HG02938 (cell line): ENCODE measurements around the gene SSNA1.

Experiments
- ATAC-seq: cut with Tn5 transposase; IDR thresholded peaks from one replicate; pipeline ENCODE4 v1.9.1; 2021; ENCODE audit warnings: mild to moderate bottlenecking, moderate library complexity; ENCODE audit not compliant: unreplicated experiment

SSNA1 gene

DNA sequence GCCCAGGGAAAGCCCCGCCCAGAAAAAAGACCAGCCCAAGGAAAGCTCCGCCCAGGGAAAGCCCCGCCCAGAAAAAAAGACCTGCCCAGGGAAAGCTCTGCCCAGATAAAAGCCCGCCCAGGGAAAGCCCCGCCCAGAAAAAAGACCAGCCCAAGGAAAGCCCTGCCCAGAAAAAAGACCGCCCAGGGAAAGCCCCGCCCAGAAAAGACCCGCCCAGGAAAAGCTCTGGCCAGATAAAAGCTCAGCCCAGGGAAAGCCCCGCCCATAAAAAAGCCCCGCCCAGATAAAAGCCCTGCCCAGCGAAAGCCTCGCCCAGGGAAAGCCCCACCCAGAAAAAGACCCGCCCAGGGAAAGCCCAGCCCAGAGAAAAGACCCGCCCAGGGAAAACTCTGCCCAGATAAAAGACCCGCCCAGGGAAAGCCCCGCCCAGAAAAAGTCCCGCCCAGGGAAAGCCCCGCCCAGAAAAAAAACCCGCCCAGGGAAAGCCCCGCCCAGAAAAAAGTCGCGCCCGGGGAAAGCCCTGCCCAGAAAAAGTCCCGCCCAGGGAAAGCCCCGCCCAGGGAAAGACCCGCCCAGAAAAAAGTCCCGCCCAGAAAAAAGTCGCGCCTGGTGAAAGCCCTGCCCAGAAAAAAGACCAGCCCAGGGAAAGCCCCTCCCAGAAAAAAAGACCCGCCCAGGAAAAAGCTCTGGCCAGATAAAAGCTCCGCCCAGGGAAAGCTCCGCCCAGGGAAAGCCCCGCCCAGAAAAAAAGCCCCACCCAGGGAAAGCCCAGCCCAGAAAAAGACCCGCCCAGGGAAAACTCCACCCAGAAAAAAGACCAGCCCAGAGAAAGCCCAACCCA lies 37.6 kb upstream of the SSNA1 start:
- peak; percentile 40 for ATAC-seq

DNA sequence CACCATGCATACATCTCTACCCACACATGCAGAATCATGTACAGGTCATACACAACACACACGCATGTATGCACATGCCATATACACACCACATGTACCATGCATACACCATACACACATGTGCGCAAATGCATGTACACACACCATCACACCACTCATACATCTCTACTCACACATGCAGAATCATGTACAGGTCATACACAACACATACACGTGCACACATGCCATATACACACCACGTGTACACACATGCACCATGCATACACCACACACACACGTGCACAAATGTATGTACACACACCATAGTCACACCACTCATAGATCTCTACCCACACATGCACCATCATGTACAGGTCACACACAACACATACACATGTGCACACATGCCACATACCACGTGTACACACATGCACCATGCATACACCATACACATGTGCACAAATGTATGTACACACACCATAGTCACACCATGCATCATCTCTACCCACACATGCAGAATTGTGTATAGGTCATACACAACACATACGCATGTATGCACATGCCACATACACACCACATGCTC lies 35.6 kb upstream of the SSNA1 start:
- ATAC-seq = no peak

DNA sequence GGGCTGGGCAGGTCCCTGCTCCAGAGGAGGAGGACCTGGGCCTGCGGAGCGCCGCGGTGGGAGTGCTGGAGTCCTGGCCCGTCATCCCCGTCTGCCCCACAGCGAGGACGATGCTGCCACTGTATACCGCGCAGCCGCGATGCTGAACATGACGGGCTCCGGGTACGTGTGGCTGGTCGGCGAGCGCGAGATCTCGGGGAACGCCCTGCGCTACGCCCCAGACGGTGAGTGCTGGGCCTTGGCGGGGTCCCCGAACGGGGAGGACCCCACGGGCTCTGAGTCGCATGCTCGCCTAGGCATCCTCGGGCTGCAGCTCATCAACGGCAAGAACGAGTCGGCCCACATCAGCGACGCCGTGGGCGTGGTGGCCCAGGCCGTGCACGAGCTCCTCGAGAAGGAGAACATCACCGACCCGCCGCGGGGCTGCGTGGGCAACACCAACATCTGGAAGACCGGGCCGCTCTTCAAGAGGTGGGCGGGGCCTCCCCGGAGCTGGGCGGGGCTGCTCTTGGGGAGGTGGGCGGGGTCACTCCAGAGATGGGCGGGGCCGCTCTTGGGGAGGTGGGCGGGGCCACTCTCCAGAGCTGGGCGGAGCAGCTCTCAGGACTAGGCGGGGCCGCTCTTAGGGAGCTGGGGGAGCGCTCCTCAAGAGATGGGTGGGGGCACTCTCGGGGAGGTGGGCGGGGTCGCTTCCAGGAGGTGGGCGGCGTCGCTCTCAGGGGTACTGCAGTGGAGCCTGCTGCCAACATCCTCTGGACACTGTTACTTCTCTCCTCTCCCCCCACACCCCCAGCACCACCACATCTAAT lies 31.7 kb upstream of the SSNA1 start:
- ATAC-seq = no peak

DNA sequence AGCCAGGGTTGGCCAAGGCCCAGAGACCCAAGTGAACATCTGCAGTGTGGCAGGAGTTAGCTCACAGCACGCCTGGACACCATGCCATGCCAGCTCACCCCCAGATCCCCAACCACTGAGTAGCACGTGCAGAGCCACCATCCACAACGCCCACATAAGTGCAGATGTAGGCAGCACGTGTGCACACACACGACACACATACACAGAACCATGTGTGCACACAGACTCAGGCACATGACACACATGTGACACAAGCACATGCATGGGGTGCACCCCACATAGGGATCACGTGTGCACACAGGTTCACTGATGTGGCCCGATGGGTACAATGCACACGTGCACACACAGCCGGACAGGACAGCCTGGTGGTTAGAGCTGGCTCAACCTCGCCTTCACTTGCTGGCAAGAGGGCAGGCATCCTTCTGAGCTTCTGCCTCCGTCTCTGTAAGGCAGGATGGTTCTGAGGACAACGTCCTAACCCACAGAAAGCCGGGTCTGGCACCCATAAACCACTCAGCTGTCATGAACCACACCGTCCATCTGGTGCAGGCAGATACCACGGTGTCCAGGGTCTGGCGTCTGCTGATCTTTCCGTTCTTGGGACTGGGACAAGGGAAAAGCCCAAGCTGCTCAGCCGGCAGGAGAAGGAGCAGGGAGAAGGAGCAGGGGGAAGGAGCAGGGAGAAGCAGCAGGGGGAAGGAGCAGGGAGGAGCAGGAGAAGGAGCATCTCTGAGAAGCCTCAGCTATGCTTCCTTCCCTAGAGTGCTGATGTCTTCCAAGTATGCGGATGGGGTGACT lies 30.7 kb upstream of the SSNA1 start:
- no peak for ATAC-seq

DNA sequence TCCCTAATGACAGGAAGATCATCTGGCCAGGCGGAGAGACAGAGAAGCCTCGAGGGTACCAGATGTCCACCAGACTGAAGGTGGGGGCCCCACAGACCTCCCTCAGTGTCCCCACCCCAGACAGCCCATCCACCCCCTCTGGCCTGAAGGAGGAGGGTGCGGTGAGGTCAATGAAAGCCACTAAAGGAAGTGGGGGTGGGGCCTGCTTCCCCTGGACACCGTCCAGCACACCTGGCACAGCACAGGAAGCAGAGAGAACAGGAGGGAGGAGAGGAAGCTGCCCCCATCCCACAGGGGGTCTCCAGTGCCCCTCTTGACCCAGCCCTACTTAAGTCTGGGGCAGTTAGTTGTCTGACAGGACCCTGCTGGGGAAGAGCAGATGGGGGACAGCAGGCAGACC lies 29.9 kb upstream of the SSNA1 start:
- ATAC-seq = no peak

DNA sequence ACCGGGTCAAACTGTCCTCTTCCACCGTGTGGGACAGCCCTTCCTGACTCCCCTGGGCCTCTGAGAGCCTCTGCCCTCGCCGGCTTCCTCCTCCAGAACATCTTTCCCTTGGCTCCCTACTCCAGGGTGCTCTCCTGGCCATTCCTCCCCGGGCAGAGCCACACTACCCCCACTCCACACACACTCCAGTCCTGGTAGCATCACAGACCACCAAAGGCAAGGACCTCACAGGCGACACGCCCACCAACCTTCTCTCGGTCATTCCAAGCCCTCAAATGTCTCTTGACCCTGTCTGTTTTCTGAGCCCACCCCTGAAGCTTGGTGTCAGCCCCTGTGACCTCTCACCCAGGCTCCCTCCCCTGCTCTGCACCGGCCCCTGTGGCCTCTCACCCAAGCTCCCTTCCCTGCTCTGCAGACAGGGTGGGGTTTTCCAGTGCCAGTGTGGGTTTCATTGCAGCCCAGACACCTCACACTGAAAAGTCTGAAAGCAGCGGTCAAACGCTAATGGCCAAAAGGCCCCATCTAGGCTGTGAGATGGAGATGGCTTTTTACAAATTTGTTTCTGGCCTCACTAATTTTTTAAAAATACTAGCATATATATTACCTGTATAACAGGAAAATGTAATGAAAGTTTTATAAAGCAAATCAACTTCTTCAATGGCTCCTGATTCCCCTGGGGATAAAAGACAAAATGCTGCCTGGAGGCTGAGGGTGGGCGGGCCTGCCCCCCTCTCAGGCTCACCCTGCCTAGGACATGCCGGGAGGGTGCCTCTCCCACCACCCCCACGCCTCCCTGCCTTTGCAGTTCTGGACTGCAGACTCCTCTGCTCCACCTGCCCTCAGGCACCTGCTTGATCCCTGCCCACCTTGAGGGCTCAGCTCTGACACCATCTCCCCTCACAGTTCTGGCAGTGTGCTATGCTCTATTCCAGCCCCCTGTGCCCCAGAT lies 29.1 kb upstream of the SSNA1 start:
- no peak for ATAC-seq

DNA sequence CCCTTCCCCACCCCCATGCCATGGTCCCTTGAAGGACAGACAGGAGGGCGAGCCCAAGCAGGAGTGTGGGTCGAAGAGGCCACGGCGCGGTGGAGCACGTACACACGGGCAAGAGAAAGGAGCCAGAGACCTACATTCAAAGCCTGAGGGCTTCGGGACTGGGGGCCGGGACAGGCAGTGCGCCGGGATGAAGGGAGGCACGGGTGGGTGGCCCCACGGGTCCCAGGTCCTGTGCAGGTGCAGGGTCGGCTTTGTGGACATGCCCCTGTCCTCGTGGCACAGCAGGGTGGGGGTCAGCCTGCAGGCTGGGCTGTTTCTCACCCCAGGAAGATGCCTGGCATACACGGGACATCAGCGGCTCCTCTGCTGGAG lies 28.4 kb upstream of the SSNA1 start:
- ATAC-seq = no peak

DNA sequence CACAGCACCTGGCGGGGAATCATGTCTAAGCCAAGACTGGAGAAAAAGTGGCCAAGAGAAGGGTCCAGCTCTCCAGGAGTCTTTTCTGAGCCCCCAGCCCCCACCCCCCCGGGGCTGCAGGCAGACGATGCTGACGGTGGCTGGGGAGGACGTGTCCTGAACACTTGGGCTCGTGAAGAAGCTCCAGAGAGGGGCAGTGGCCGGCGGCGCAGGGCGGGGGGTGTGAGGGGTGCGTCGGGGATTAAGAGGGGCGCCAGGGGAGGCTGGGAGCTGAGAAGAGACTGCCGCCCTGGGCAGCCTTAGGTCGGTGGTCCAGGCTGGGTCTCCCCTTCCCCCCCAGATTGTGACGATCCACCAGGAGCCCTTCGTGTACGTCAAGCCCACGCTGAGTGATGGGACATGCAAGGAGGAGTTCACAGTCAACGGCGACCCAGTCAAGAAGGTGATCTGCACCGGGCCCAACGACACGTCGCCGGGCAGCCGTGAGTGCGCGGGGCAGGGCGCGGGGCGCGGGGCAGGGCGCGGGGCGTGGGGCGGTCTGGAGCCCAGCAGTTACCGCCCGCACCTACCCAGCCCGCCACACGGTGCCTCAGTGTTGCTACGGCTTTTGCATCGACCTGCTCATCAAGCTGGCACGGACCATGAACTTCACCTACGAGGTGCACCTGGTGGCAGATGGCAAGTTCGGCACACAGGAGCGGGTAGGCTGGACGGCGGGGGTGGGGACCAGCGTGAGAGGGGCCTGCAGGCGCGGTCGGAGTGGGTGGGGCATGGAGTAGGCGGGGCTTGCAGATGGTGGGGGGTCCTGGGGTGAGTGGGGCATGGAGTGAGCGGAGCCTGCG lies 27.5 kb upstream of the SSNA1 start:
- ATAC-seq = no peak

DNA sequence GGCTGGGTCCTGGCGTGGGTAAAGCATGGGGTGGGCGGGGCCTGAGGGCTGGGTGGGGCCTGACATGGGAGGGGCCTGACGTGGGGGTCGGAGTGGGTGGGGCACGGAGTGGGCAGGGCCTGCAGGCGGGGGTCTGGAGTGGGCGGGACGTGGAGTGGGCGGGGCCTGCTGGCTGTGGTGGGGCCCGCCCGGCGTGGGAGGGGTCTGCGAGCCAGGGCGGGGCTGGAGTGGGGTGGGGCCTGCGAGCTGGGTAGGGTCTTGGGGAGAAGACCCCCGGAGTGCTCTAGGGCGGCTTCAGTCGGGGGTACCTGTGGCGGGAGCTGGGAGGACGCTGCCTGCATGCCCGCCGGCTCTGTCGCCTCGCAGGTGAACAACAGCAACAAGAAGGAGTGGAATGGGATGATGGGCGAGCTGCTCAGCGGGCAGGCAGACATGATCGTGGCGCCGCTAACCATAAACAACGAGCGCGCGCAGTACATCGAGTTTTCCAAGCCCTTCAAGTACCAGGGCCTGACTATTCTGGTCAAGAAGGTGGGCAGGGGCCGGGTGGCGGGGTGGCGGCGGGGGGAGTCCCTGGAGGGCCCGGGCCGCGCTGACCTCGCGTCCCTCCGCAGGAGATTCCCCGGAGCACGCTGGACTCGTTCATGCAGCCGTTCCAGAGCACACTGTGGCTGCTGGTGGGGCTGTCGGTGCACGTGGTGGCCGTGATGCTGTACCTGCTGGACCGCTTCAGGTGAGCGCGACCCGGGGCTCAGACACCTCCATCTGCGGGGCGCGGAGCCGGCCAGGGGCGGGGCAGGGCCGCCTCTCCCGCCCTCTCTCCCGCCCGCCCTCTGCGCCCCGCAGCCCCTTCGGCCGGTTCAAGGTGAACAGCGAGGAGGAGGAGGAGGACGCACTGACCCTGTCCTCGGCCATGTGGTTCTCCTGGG lies 26.7 kb upstream of the SSNA1 start:
- ATAC-seq = no peak

DNA sequence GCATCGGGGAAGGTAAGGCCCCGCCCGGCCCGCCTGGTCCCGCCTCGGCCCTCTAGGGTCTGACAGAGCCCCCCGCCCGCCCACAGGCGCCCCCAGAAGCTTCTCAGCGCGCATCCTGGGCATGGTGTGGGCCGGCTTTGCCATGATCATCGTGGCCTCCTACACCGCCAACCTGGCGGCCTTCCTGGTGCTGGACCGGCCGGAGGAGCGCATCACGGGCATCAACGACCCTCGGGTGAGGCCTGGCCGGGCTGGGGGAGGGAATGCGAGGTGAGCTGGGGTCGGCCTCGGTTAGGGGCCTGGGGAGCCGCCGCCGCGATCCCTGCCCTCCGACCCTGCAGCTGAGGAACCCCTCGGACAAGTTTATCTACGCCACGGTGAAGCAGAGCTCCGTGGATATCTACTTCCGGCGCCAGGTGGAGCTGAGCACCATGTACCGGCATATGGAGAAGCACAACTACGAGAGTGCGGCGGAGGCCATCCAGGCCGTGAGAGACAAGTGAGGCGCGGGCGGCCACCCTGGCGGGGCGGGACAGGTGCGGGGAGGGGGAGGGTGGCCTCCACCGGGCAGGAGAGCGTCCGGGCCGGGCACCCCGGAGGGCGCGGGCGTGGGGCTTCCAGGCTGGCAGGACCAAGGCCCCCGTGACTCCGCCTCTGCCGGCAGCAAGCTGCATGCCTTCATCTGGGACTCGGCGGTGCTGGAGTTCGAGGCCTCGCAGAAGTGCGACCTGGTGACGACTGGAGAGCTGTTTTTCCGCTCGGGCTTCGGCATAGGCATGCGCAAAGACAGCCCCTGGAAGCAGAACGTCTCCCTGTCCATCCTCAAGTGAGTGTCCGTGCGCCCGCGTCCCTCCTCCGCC lies 25.7 kb upstream of the SSNA1 start:
- ATAC-seq = no peak

DNA sequence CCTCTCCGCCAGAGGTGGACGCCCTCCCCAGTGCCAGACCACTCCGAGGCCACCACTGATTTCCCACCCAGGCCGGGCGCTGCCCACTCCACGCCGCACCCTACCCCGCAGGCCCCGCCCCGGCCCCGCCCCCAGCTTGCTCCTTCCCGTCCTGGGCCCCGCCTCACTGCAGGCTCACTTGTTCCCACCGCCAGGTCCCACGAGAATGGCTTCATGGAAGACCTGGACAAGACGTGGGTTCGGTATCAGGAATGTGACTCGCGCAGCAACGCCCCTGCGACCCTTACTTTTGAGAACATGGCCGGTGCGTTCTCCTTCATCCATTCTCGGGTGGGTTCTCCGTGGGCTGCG lies 25.1 kb upstream of the SSNA1 start:
- no peak for ATAC-seq

DNA sequence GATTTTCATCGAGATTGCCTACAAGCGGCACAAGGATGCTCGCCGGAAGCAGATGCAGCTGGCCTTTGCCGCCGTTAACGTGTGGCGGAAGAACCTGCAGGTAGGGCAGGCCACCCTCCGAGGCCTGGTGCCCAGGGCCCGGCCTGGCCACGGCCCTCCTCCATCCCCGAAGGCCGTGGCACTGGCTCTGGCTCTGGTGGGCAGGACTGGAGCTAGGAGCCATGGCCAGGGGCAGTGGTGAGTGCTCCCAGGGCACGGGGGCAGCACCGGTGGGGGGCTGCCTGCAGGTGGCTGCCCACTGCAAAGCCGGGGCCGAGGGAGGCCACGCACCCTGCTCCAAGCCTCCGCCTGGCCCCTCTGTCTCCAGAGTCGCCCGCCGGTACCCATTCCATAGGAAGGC lies 24.7 kb upstream of the SSNA1 start:
- no peak for ATAC-seq

DNA sequence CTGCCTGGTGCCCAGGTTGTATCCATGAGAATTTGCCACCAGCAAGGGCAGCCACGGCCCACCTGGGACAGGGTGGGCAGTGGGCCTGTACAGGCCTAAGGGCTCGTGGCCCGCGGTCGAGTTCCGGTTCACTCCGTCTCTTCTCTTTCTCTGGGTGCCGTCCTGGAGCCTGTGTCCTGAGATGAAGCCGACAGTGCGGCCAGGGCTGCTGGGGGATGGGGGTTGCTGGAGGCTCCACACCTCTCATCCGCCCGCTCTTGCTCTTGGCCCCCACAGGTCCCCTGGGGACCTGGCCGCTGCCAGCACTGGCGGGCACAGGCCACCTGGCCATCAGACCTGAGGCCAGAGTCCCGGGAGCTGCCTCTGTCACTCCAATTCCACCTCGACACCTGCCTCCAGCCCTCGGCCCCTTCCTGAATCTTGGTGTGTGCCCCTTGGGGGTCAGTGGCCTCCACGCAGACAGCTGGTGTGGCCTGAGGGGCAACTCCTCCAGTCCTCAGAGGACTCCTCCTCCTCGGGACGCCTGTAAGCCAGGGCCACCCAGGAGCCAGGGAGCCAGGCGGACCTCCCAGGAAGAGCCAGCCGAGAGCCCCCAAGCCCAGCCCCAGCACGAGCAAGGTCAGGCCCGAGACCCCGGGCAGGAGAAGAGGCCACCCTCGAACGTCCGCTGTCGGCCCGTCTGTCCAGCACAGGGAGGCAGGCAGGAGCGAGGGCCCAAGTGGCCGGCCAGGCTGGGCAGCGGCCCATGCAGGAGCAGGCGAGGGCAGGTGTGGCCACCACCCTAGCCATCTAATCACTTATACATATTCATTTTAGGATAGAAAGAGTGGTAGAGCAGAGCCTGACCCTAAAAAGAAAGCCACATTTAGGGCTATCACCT lies 23.9 kb upstream of the SSNA1 start:
- no peak for ATAC-seq

DNA sequence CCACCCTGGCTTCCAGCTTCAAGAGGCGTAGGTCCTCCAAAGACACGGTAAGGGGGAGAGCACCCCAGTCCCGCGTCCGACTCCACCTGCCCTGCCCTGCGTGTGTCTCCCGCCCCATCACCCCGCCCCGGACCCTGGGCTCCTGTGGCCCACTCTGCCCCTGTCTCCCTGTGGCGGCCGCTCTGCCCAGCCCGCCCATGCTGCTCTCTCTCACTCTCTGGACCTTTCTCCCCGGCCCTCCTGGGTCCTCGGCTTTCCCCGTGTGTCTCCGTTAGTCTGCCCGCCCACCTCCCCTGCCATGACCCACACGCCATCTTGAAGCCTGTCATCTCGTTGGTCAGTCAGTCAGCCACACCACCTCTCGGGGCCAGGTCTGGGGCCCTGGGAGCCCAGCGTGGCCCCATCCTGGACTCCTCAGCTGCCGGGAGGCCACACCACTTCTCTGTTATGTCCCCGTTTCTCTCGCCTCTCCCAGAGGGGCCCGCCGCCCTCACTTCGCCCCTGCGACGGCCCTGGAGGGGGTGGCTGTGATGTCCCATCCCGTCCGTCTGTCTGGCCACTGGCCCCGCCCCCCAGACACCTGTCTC lies 23.1 kb upstream of the SSNA1 start:
- ATAC-seq = no peak

DNA sequence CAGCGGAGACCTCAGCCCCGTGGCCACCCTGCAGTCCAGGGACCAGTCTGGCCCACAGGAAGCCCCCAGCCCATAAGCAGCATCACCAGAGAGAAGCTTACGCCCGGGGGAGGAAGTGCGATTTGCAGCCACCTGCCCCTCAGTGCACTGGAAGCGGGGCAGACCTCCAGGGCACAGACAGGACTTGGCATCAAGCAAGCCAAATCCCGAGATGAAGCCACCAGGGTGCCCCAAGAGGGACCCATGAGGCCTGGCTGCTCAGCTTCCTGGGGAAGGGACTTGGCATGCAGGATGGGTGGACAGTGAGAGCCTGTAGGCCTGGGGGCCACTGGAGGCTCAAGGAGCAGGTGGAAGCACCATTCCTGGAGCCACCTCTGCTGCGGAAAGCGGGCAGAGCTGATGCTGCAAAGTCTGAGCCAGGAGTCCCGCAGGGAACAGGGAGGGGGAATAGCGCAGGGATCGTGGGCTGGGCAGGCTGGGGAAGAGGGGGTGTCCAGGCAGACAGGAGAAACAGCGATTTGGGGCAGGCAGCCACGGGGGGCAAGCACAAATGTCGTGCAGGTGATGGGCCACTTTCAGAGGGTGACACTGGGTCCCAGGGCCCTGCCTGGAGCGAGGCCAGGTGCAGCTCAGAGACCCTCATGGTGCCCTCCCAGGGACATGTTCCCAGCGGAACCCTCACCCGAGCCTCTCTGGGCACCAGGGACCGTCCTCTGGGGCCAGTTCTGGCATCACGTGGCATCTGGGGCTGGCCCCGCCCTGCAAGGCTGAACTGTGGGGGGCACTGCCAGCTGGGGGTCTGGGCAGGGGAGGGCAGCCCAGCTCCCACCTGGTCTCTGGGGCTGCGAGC lies 21.9 kb upstream of the SSNA1 start:
- ATAC-seq = no peak
